Neural progenitor cell (in vitro differentiated cells): ENCODE measurements around the gene ENPP7. TPM values are rescaled to one million over a fixed set of nuclear protein-coding genes. Genes with fewer than 3 reads are reported as not detected.

Experiments used
- DNase-seq: peaks from one replicate; pipeline ENCODE4 v3.0.0-alpha.2; 2016; ENCODE audit warnings: low spot score
- H2AFZ ChIP-seq: fragments of 200-600 bp; sonication (generic); replicated peaks from 2 replicates; pipeline ENCODE4 v1.6.1; 2016; ENCODE audit warnings: antibody characterized with exemption
- H3F3A ChIP-seq: fragments of 200-600 bp; sonication (generic); 2 replicates; pipeline ENCODE4 v1.6.1; 2016; ENCODE audit warnings: antibody characterized with exemption, low read depth
- H3K27ac ChIP-seq: fragments of 200-600 bp; sonication (generic); 2 replicates; pipeline ENCODE4 v1.5.1; 2016; ENCODE audit warnings: mild to moderate bottlenecking
- H3K27me3 ChIP-seq: fragments of 200-600 bp; sonication (generic); 2 replicates; pipeline ENCODE4 v1.6.1; 2016; ENCODE audit warnings: mild to moderate bottlenecking, moderate library complexity
- H3K36me3 ChIP-seq: fragments of 200-600 bp; sonication (generic); 2 replicates; pipeline ENCODE4 v1.5.1; 2016
- H3K4me1 ChIP-seq: fragments of 200-600 bp; sonication (generic); 2 replicates; pipeline ENCODE4 v1.6.1; 2016; ENCODE audit warnings: mixed run types
- H3K4me2 ChIP-seq: fragments of 200-600 bp; sonication (generic); 2 replicates; pipeline ENCODE4 v1.6.1; 2016
- H3K4me3 ChIP-seq: fragments of 200-600 bp; sonication (generic); 2 replicates; pipeline ENCODE4 v1.5.1; 2016
- H3K79me2 ChIP-seq: fragments of 200-600 bp; sonication (generic); 2 replicates; pipeline ENCODE4 v1.6.1; 2016; ENCODE audit warnings: low read depth
- H3K9ac ChIP-seq: fragments of 200-600 bp; sonication (generic); 2 replicates; pipeline ENCODE4 v1.6.1; 2016
- H3K9me3 ChIP-seq: fragments of 200-600 bp; sonication (generic); 2 replicates; pipeline ENCODE4 v1.5.1; 2016; ENCODE audit warnings: low read depth
- H4K20me1 ChIP-seq: fragments of 200-600 bp; sonication (generic); 2 replicates; pipeline ENCODE4 v1.6.1; 2016; ENCODE audit warnings: low read depth
- H3K27ac Mint-ChIP-seq: 3 replicates; pipeline ENCODE4 v1.8.0; 2021; ENCODE audit warnings: mixed read lengths
- H3K27me3 Mint-ChIP-seq: 2 replicates; pipeline ENCODE4 v1.8.0; 2022; ENCODE audit warnings: low read depth, mild to moderate bottlenecking, inconsistent platforms, moderate library complexity, mixed read lengths; ENCODE audit not compliant: insufficient read depth
- H3K36me3 Mint-ChIP-seq: 3 replicates; pipeline ENCODE4 v1.8.0; 2021; ENCODE audit warnings: mixed read lengths
- H3K4me1 Mint-ChIP-seq: 3 replicates; pipeline ENCODE4 v1.8.0; 2021; ENCODE audit warnings: mixed read lengths
- H3K4me3 Mint-ChIP-seq: 3 replicates; pipeline ENCODE4 v1.8.0; 2021; ENCODE audit warnings: mild to moderate bottlenecking, moderate library complexity, mixed read lengths
- H3K9me3 Mint-ChIP-seq: 3 replicates; pipeline ENCODE4 v1.8.0; 2020; ENCODE audit warnings: mixed read lengths
- EZH2 ChIP-seq: fragments of 200-600 bp; sonication (generic); IDR thresholded peaks from 2 replicates; pipeline ENCODE4 v1.6.1; 2017; ENCODE audit warnings: antibody characterized with exemption, mild to moderate bottlenecking, moderate library complexity
- EZH2phosphoT487 ChIP-seq: fragments of 200-600 bp; sonication (generic); IDR thresholded peaks from 2 replicates; pipeline ENCODE4 v1.6.1; 2017; ENCODE audit warnings: antibody characterized with exemption
- total RNA-seq: library from RNA; depleted of rRNA; stranded (reverse); fragments of >200 nt; gene quantifications from 2 replicates; pipeline ENCODE4 v1.2.3, GENCODE V29; 2015; ENCODE audit warnings: low replicate concordance
- TF ChIP-seq, protein P1 (sequence below): fragments of 200-600 bp; sonication (generic); IDR thresholded peaks from 2 replicates; pipeline ENCODE4 v1.5.1; 2017; ENCODE audit warnings: antibody characterized with exemption, mild to moderate bottlenecking

The ENPP7 gene
- total RNA-seq, 1 donor from 2014 or later: not detected

DNA sequence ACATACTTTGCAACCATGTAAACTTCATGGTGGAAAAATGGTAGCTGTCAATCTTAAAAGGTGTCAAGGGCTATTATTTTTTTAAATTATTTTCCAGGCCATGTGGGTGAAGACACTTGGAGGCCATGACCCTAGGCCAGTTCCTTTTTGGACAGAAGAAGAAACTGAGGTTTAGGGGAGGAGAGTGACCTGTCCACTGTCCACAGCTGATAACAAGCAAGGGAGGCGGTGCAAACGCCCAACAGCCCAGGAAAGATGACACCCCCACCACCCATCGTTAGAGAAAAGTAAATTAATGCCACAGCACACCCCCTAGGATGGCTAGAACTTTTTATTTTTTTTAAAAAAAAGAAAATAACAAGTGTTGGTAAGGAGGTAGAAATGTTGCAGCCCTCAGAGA lies 19.2 kb downstream of the ENPP7 start:
- no peak overlapping the region for H3K4me3 Mint-ChIP-seq
- H3K27ac ChIP-seq: no peak overlapping the region
- H2AFZ ChIP-seq: no peak overlapping the region
- peaks cover 22% of the 10 kb centered on the region for H4K20me1 ChIP-seq
- H3K9ac ChIP-seq: no peak overlapping the region
- H3K79me2 ChIP-seq: no peaks in the 10 kb centered on the region
- H3K4me3 ChIP-seq: no peak overlapping the region
- H3K9me3 ChIP-seq: no peaks in the 10 kb centered on the region
- TF ChIP-seq, protein P1, sequence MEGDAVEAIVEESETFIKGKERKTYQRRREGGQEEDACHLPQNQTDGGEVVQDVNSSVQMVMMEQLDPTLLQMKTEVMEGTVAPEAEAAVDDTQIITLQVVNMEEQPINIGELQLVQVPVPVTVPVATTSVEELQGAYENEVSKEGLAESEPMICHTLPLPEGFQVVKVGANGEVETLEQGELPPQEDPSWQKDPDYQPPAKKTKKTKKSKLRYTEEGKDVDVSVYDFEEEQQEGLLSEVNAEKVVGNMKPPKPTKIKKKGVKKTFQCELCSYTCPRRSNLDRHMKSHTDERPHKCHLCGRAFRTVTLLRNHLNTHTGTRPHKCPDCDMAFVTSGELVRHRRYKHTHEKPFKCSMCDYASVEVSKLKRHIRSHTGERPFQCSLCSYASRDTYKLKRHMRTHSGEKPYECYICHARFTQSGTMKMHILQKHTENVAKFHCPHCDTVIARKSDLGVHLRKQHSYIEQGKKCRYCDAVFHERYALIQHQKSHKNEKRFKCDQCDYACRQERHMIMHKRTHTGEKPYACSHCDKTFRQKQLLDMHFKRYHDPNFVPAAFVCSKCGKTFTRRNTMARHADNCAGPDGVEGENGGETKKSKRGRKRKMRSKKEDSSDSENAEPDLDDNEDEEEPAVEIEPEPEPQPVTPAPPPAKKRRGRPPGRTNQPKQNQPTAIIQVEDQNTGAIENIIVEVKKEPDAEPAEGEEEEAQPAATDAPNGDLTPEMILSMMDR: no peak
- no peak for TF ChIP-seq EZH2
- no peak for TF ChIP-seq EZH2phosphoT487
- H3K27me3 Mint-ChIP-seq: peaks cover 26% of the 10 kb centered on the region
- H3K36me3 ChIP-seq: no peaks in the 10 kb centered on the region
- H3K9me3 Mint-ChIP-seq: no peaks in the 10 kb centered on the region
- peaks cover 38% of the 10 kb centered on the region for H3F3A ChIP-seq
- H3K36me3 Mint-ChIP-seq: no peaks in the 10 kb centered on the region
- peaks cover 25% of the 10 kb centered on the region for H3K4me1 Mint-ChIP-seq
- H3K27me3 ChIP-seq: peaks cover 71% of the 10 kb centered on the region
- H3K4me2 ChIP-seq: no peak overlapping the region
- no peak for DNase-seq
- H3K4me1 ChIP-seq: peaks cover 19% of the 10 kb centered on the region
- no peak overlapping the region for H3K27ac Mint-ChIP-seq

DNA sequence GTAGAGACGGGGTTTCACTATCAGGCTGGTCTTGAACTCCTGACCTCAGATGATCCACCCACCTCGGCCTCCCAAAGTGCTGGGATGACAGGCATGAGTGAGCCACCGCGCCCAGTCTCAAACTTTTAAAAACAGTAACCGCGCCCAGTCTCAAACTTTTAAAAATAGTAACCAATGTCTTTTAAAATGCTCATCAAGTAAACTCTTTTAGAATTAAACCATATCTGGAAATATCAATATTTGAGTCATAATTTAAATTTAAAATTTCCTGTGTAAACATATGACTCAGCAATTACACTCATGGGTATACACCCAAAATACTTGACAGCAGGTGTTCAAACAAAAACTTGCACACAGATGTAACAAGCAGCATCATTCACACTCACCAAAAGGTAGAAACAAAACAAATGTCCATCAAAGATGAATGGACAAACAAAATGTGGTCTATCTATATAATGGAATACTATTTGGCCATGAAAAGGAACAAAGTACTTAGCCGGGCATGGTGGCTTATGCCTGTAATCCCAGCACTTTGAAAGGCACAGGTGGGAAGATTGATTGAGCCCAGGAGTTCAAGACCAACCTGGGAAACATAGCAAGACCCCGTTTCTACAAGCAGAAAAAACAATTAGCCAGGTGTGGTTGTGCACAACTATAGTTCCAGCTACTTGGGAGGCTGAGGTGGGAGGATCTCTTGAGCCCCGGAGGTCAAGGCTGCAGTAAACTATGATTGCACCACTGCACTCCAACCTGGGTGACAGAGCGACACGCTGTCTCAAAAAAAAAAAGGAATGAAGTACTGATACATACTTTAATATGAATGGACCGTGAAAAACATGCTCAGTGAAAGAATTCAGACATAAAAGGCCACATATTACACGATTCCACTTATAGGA lies 20.2 kb downstream of the ENPP7 start:
- Histone ChIP-seq H3K9me3 (no peaks in the 10 kb centered on the region), H3K9ac (no peak overlapping the region), H3K4me3 (no peak overlapping the region), H3K79me2 (no peaks in the 10 kb centered on the region), H3F3A (peaks cover 38% of the 10 kb centered on the region), H3K4me2 (no peak overlapping the region), H3K27ac (no peak overlapping the region), H2AFZ (no peak overlapping the region), H3K27me3 (peaks cover 62% of the 10 kb centered on the region), H3K36me3 (no peaks in the 10 kb centered on the region), H3K4me1 (peaks cover 19% of the 10 kb centered on the region), H4K20me1 (peaks cover 22% of the 10 kb centered on the region)
- TF ChIP-seq, protein P1: no peak
- TF ChIP-seq EZH2phosphoT487: no peak
- no peak for TF ChIP-seq EZH2
- Mint-ChIP-seq H3K9me3 (no peaks in the 10 kb centered on the region), H3K4me3 (no peak overlapping the region), H3K27me3 (peaks cover 25% of the 10 kb centered on the region), H3K4me1 (peaks cover 22% of the 10 kb centered on the region), H3K27ac (no peak overlapping the region), H3K36me3 (no peaks in the 10 kb centered on the region)
- DNase-seq: no peak

DNA sequence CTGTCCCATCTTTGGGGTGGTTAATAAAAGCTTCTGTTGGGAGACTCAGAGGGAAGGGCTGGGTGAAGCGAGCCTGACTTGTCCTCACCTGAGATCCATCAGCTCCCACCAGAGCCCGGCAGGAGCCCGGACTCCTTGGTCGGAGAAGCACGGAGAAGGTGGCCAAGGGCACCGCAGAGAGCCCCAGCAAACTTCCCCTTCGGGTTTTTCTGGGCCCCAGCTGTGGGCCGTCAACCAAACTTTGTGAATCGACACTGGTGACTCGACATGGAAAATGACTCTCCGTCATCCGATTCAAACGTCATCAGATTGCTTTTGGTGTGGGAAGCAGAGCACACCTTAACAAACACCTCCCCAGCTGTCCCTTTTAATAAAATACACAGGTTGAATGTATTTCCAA lies 21.4 kb downstream of the ENPP7 start:
- Mint-ChIP-seq H3K27me3 (peaks cover 19% of the 10 kb centered on the region), H3K4me3 (no peak overlapping the region)
- TF ChIP-seq EZH2phosphoT487 (no peak), EZH2 (no peak)
- TF ChIP-seq, protein P1: no peak

More for the DNA sequence above, 21.4 kb downstream of the ENPP7 start:
- Histone ChIP-seq H3F3A (peaks cover 28% of the 10 kb centered on the region), H4K20me1 (peaks cover 15% of the 10 kb centered on the region), H3K79me2 (no peaks in the 10 kb centered on the region), H2AFZ (no peak overlapping the region), H3K4me1 (peaks cover 14% of the 10 kb centered on the region), H3K9me3 (no peaks in the 10 kb centered on the region), H3K36me3 (no peaks in the 10 kb centered on the region), H3K27ac (no peak overlapping the region), H3K4me3 (no peak overlapping the region), H3K27me3 (peaks cover 50% of the 10 kb centered on the region), H3K9ac (no peak overlapping the region), H3K4me2 (no peak overlapping the region)
- peaks cover 12% of the 10 kb centered on the region for H3K4me1 Mint-ChIP-seq
- no peaks in the 10 kb centered on the region for H3K9me3 Mint-ChIP-seq
- no peaks in the 10 kb centered on the region for H3K36me3 Mint-ChIP-seq
- no peak for DNase-seq
- no peak overlapping the region for H3K27ac Mint-ChIP-seq
